ENCODE results near the gene RBM33. TPM values are rescaled to one million over a fixed set of nuclear protein-coding genes. Genes with fewer than 3 reads are reported as not detected.

RBM33 gene
- total RNA-seq, 1 experiment from 2014 or later = 61.1 TPM

DNA sequence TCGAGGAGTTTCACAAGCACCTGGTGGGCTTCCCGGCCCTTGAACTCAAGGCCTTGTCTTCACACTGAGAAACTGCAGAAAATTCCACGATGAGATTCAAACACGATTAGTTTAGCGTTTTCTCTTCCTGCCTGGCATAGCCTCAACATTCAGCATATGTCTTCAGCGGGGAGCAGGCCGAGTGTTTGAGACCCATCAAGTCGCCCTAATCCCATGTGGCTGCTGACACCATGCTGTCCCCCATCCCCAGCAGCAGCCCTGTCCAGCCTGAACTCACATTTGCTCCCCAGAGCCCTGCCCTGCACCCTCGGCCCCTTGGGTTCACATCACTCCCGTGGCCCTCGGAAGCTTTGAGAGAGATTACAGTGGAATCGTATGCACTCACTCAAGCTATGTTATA lies 35.3 kb upstream of the RBM33 start:
- TF ChIP-seq SIN3A (IDR thresholded peaks at IDR 0.05; ENCODE audit: borderline replicate concordance, insufficient read depth, low read depth, low read length) (no peak), POLR2AphosphoS5 (IDR thresholded peaks at IDR 0.05; ENCODE audit: low read depth, low read length) (no peak), TCF7L2 (IDR thresholded peaks at IDR 0.05; ENCODE audit: low read depth, low read length) (no peak)
- TF ChIP-seq, protein P1, sequence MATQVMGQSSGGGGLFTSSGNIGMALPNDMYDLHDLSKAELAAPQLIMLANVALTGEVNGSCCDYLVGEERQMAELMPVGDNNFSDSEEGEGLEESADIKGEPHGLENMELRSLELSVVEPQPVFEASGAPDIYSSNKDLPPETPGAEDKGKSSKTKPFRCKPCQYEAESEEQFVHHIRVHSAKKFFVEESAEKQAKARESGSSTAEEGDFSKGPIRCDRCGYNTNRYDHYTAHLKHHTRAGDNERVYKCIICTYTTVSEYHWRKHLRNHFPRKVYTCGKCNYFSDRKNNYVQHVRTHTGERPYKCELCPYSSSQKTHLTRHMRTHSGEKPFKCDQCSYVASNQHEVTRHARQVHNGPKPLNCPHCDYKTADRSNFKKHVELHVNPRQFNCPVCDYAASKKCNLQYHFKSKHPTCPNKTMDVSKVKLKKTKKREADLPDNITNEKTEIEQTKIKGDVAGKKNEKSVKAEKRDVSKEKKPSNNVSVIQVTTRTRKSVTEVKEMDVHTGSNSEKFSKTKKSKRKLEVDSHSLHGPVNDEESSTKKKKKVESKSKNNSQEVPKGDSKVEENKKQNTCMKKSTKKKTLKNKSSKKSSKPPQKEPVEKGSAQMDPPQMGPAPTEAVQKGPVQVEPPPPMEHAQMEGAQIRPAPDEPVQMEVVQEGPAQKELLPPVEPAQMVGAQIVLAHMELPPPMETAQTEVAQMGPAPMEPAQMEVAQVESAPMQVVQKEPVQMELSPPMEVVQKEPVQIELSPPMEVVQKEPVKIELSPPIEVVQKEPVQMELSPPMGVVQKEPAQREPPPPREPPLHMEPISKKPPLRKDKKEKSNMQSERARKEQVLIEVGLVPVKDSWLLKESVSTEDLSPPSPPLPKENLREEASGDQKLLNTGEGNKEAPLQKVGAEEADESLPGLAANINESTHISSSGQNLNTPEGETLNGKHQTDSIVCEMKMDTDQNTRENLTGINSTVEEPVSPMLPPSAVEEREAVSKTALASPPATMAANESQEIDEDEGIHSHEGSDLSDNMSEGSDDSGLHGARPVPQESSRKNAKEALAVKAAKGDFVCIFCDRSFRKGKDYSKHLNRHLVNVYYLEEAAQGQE (IDR thresholded peaks at IDR 0.05; ENCODE audit: insufficient read depth in 1 of 2, low read depth in 2 of 2, low read length in 1 of 2) = no peak
- TF ChIP-seq, protein P2, sequence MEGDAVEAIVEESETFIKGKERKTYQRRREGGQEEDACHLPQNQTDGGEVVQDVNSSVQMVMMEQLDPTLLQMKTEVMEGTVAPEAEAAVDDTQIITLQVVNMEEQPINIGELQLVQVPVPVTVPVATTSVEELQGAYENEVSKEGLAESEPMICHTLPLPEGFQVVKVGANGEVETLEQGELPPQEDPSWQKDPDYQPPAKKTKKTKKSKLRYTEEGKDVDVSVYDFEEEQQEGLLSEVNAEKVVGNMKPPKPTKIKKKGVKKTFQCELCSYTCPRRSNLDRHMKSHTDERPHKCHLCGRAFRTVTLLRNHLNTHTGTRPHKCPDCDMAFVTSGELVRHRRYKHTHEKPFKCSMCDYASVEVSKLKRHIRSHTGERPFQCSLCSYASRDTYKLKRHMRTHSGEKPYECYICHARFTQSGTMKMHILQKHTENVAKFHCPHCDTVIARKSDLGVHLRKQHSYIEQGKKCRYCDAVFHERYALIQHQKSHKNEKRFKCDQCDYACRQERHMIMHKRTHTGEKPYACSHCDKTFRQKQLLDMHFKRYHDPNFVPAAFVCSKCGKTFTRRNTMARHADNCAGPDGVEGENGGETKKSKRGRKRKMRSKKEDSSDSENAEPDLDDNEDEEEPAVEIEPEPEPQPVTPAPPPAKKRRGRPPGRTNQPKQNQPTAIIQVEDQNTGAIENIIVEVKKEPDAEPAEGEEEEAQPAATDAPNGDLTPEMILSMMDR (IDR thresholded peaks at IDR 0.05) = no peak
- ATAC-seq (no peak), DNase-seq (ENCODE audit: low read depth, low spot score) (no peak)
- Histone ChIP-seq H3K4me3 (ENCODE audit: low read depth in 2 of 2, low read length in 2 of 2) (no peak overlapping the region), H3K9me3 (ENCODE audit: control insufficient read depth, insufficient read depth, low read depth, low read length) (no peaks in the 10 kb centered on the region), H3K27me3 (ENCODE audit: control insufficient read depth, insufficient read depth, low read length) (no peaks in the 10 kb centered on the region; the same call in 1 of the 2 replicates), H3K27ac (ENCODE audit: low read length) (no peak overlapping the region), H3K4me1 (ENCODE audit: control insufficient read depth, insufficient read depth, low read length) (no peaks in the 10 kb centered on the region), H3K36me3 (ENCODE audit: control insufficient read depth, insufficient read depth, low read length) (no peaks in the 10 kb centered on the region)
- CTCF ChIA-PET = no interaction called here
- BruUV-seq (replicated peaks) = no TSS peak
- intact Hi-C loops (cut with micrococcal nuclease; ENCODE audit: unreplicated experiment) (no loop called here), in situ Hi-C loops (cut with HindIII; ENCODE audit: low pct_unique_long_range_greater_than_20kb, low sequenced_read_pairs) (no loop called here)
- POLR2A ChIA-PET = no interaction called here

DNA sequence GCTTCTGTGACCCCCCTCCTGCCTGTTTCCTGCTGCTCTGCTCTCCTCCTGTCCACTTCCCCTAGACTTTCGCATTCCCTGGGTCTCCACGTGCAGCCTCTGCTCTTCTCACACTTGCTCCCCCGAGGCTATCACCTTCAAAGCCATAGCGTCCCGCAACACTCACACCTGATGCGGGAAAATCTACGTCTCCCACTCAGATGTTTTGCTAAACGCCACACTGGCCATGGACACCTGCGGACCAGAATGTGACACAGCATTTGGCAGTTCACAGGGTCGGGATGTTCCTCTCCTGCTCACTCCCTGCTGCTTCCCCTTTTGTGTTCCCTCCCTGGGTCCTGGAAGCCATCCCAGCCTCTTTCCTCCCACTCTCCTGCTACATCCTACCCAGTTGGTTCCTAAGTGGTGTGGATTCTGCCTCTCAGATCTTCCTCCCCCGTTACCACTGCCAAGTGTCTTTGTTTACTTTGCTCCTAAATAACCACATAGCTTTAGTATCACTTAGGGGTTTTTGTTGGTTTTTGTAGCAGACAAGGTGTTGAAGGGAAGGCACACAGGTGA lies 33.7 kb upstream of the RBM33 start:
- BruUV-seq (replicated peaks) = no TSS peak
- H3K27me3 ChIP-seq (ENCODE audit: control insufficient read depth, insufficient read depth, low read length) = no peaks in the 10 kb centered on the region; the same call in 1 of the 2 replicates

More for the DNA sequence above, 33.7 kb upstream of the RBM33 start:
- Histone ChIP-seq H3K36me3 (ENCODE audit: control insufficient read depth, insufficient read depth, low read length) (no peaks in the 10 kb centered on the region), H3K4me3 (ENCODE audit: low read depth in 2 of 2, low read length in 2 of 2) (no peak overlapping the region), H3K27ac (ENCODE audit: low read length) (no peak overlapping the region), H3K9me3 (ENCODE audit: control insufficient read depth, insufficient read depth, low read depth, low read length) (no peaks in the 10 kb centered on the region), H3K4me1 (ENCODE audit: control insufficient read depth, insufficient read depth, low read length) (no peaks in the 10 kb centered on the region)
- TF ChIP-seq SIN3A (IDR thresholded peaks at IDR 0.05; ENCODE audit: borderline replicate concordance, insufficient read depth, low read depth, low read length) = no peak
- no peak for TF ChIP-seq POLR2AphosphoS5 (IDR thresholded peaks at IDR 0.05; ENCODE audit: low read depth, low read length)
- TF ChIP-seq, protein P2 (IDR thresholded peaks at IDR 0.05) = no peak
- TF ChIP-seq TCF7L2 (IDR thresholded peaks at IDR 0.05; ENCODE audit: low read depth, low read length) = no peak
- TF ChIP-seq, protein P1 (IDR thresholded peaks at IDR 0.05; ENCODE audit: insufficient read depth in 1 of 2, low read depth in 2 of 2, low read length in 1 of 2) = no peak
- in situ Hi-C loops (cut with HindIII; ENCODE audit: low pct_unique_long_range_greater_than_20kb, low sequenced_read_pairs) (no loop called here), intact Hi-C loops (cut with micrococcal nuclease; ENCODE audit: unreplicated experiment) (no loop called here)
- ChIA-PET POLR2A (no interaction called here), CTCF (no interaction called here)
- DNase-seq (ENCODE audit: low read depth, low spot score) (no peak), ATAC-seq (no peak)
